Cerebellar cortex (tissue), 1 donor: ENCODE data around the gene TMEM235.

Experiments
- DNase-seq: peaks from one replicate; pipeline ENCODE4 v3.0.0-alpha.2; 2015; ENCODE audit warnings: low spot score

The TMEM235 gene

DNA sequence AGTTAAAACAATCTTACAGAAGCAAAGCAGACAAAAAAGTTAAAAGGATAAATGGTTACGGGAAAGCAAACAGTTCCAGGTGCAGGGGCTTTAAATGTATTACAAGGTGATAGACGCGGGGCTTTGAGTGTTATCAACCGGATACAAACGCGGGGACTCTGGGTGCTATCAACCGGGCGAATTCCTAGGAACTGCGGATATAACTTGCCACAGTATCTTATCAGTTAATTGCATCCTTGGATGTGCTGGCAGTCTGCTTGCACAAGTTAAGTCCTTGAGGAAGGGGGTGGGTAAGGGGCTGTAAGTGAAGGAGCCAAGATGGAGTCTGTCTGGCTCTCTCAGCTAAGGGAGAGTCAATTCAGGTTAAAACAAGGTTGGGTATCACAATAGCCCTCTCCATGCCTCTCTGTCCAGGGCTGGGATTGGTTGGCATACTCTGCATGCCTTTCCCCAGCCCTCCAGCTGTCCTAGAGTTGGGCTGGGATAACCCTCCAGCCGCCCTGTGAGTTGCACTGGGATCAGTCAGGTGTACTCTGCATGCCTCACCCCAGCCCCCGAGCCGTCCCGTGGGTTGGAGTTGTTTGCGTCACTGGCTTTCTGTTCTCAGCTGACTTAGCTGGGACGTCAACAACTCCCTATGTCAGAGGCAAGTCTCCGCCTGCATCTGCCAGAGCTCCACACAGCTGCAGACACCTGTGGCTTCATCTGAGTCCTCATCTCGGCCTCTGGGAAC lies 40.9 kb downstream of the TMEM235 start:
- peak; percentile 63 for DNase-seq

DNA sequence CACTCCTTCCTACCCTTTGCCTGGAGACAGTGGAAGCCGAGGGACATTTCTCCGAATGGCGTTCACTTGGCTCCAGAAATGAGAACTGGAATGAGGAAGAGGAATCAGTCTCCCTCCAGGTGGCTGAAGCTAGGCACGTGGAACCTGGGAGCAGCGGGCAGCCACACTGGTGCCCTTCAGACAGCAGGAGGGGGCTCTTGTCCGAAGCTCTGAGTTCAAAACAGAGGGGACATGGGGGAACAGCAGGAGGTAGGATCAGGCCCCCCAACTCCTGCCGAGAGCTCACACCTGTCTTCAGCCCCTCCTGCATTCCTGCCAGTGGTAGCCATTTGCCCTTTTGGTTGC lies 41.5 kb downstream of the TMEM235 start:
- DNase-seq = no peak

DNA sequence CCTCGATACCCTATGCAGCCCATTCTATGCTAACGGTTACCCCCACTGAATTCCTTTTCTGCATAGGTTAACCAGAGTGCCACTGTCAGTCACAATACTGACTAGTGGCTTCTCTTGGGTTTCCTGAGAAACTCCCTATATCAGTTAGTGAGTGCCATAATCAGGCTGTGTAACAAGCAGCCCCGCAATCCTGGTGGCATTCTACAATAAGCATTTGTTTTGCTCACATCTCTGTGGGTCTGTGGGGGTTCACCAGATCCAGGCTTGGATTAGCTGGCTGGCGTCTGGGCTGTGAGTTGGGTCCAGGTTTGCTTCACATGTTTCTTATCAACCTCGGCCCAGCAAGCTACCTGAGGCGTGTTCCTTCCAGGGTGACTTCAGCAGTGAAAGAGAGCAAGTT lies 42.4 kb downstream of the TMEM235 start:
- no peak for DNase-seq

DNA sequence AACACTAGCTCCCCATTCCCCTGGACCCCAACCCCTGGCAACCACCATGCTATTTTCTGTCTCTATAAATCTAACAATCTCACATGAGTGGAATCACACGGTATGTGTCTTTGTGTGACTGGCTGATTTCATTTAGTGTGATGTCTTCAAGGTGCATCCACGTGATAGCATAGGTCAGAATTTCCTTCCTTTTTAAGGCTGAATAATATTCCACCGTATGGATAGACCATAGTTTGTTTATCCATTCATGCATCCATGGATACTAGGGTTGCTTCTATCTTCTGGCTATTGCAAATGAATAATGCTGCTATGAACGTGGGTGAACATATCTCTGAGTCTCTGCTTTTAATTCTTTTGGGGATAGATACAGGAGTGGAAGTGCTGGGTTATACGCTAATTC lies 43.9 kb downstream of the TMEM235 start:
- DNase-seq = no peak

DNA sequence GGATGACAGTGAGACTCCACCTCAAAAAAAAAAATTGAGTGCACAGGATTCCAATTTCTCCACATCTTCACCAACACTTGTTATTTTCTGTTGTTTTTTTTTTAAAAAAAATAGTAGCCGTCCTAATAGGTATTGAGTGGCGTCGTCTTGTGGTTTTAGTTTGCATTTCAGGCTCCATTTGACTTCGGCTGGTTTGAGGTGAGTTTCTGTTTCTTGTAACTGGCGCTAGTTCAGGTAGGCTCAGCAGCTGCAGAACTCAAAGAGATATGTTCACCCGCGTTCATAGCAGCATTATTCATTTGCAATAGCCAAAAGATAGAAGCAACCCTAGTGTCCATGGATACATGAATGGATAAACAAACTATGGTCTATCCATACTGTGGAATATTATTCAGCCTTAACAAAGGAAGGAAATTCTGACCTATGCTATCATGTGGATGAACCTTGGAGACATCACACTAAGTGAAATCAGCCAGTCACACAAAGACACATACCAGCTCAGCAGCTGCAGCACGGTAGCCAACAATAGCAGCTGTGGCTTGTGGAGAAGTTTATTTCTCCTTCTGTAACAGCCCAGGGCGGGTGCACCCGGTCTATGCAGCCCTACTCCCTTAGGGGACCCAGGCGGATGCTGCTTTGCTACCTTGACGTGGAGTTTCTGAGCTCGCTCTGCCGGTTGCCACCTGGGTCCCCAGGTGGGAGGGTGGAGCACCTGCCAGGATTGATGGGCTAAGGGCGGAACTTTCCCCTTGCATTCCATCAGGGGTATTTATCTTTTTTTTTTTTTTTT lies 44.9 kb downstream of the TMEM235 start:
- no peak for DNase-seq

DNA sequence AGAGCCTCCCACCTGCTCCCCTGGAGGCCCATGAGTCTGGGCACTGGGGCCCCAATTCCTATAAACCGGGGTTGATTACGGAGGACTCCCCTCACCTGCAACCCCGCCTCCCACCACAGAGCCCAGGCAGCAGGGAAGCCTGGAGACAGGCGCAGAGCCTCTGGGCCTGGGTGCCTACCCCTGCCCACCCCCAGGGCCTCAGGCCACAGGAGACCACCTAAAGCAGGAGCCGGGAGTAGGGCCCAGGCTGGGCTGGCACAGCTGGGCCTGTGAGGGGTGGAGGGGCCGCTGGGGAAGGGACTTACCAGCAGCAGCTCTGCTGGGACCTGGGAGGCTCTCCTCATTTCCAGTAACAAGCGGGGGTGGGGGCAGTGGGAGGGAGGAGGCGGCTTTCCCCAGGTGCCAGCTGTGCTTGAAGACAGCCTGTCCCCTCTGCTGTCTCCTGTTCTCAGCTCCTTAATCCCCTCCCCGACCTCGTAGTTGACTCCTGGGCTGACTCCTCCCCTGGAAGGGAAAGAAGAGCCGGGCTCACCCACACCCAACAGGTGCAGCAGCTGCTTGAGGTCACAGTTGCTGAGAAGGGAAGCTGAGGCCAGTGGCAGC lies 46.8 kb downstream of the TMEM235 start:
- no peak for DNase-seq

DNA sequence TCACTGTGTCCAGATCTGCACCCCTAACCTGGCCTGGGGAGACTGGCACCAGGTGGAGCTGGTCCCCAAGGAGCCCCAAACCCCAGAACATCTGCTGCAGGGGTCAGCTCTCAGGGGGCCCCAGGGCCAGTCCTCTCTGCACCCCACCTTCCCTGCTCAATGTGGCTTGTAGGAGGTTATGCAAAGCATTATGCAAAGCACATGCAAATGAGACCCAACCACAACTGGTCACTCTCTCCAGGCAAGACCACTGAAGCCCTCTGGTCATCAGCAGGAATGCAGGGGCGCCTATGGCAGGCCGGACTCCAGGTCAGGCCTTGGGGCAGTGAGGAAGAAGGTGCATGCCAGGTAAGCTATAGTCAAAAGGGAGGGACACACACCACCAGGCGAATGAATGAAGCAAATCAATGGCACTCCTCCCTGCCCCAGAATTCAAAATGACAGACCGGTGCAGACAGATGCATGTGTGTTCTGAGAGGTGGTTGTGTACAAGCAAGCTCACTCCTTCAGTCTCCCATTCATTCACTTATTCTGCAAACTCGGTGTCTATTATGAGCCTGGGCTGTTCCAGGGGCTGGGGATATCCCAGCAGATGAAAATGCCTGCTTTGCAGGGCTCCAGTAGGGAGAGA lies 48.0 kb downstream of the TMEM235 start:
- no peak for DNase-seq

DNA sequence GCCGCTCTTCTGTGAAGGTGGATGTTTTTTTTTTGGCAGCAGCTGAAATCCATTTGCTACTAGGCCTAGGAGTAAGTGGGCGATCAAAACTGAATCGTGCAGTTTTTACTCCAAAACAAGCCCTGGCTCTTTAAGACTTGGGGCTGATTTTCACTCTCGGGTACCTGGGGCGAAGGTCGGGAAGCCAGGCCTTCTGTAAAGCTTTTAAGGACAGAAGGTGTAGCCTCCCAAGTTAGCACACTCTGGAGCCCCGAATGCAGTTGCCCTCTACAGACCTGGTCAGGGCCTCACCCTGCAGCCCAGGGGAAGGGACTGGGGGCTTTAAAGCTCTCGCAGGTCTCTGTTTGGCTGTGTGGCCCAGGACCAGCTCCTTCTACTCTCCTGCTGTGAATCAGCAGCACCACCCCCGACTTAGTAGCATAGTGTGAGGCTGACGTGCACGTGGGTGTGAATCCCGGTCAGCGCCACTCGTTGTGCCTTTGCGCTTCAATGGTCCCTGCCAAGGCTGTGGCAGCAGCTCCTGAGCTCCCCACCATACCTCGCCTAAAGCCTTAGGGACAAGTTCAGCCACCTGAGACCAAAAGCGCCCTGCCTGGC lies 49.9 kb downstream of the TMEM235 start:
- DNase-seq = no peak

DNA sequence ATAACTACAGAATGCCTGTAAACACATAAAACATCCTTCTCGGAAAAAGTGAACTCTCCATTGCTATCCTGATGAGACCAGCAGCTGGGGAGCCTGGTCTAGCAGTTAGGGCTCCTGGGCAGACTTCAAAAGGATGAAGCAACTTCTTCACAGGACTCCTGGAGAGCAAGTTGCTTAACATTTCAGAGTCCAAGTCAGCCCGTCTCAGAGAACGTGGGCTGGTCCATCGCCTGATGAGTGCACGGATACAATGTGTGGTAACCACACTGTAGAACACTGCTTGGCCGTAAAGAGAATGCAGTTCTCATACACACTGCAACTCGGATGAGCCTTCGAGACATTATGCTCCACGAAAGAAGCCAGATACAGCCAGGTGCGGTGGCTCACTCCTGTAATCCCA lies 52.7 kb downstream of the TMEM235 start:
- no peak for DNase-seq

DNA sequence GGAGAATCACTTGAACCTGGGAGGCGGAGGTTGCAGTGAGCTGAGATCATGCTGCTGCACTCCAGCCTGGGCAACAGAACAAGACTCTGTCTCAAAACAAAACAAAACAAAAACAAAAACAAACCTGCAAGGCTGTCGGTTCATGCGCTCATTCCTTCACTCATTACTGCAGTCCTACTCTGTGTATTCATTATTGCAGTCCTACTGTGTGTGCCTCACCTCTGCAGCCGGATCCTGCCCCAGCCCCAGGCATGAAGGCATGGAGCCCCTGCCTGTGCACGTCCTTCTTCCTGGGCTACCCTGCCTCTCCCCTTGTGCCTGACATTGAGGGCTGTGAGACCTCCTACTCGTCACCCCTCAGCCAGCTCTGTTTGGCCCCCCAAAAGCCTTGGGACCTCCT lies 57.6 kb downstream of the TMEM235 start:
- DNase-seq = no peak

DNA sequence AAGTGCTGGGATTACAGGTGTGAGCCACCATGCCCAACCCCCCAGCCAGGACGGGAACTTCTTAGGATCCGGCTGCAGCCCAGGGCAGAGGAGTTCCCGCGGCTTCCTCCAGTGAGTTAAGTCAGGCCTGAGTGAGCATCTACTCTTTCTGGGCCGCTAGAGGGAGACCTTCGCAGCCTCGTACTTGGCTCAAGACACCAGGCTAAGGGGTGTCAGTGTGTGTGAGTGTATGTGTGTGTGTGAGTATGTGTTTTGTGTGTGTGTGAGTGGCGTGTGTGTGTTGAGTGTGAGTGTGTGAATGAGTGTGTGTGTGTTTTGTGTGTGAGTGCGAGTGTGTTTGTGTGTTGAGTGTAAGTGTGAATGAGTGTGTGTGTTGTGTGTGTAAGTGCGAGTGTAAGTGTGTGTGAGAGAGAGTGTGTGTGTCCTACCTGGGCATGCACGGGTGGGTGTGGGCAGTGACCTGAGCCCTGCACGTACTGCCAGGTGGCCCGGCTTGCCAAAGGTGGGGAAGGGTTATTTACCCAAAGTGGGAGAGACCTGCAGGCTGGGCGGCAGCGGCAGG lies 58.5 kb downstream of the TMEM235 start:
- peak; percentile 84 for DNase-seq
